Stimulated activated CD4-positive, alpha-beta T cell treated with anti-CD3 and anti-CD28 coated beads, Interleukin-12 subunit alpha, Interleukin-12 subunit beta, amount 100 ng/mL, for 48 hours (primary cell): ENCODE results near the gene HLA-DQA1.
"Not testable (repeated sequence)": the region's sequence is repeated elsewhere in the genome, so short reads cannot be mapped to it uniquely, and the experiment has no call there.

Experiments
- DNase-seq, 3 donors: peaks; one replicate each; pipeline ENCODE4 v3.0.0-alpha.2; 2020; ENCODE audit warnings: low read depth in 2 of 3, low spot score in 1 of 3

The HLA-DQA1 gene

GRCh38 chr6:32637219-32637880 lies at the start of gene HLA-DQA1:
TSS of gene HLA-DQA1 (plus strand) at chr6:32637406. CDS start at chr6:32637459, 53 bp downstream.
- DNase-seq, result no peak

DNA sequence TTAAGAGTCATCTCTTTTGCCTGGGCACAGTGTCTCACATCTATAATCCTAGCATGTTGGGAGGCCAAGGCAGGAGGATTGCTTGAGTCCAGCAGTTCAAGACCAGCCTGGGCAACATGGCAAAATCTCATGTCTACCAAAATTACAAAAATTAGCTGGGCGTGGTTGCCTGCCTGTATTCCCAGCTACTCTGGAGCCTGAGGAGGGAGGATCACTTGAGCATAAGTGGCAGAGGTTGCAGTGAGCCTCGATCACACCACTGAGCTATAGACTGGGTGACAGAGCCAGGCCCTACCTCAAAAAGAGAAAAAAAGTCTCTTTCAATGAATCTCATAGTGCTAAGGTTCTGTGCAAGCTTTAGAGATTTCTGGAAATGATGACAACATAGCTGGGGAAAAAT lies 49.0 kb upstream of the HLA-DQA1 start:
- no peak for DNase-seq

DNA sequence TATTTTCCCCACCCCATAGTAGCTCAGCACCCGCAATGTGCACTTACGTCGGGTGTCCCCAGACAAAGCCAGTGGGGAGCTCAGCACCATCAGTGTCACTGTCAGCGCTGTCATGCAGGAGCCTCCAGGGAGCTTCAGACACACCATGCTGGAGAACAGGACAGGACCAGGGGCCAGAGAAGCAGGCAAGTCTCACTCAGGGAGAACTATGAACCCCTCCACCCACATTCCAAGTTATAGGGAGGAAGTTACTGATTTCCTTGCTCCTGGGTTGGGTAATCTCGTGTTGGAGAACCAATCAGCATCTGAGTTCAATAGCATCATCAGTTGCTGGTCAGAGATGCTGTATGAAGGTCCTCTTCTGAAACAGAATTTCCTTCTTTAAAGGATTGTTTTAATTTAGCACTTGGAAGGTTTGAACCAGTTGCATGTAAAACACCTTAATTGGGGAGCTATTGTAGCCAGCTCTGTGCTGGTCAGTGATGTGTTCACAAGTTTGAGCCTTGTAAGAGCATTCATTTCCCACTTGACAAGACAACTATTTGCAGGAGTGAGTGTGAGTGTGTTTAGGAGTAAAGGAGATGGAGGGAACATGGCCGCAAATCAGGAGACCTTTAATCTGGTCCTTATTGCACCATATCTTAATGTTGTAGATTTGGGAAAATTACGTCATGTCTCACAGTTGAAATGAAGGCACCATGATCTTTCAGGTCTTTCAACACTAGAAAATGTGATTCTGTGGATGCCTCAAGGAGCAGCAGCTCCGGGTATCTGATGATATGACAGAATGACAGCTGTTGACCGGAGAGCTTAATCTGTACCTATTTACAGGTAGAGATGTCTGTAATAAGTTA lies 47.4 kb upstream of the HLA-DQA1 start, which contains the start of gene HLA-DRB1:
HLA-DRB1 (minus strand) TSS at position 253 of the 854 bp plus-strand sequence; CDS start at position 147, 106 bp downstream.
- DNase-seq, result no peak

DNA sequence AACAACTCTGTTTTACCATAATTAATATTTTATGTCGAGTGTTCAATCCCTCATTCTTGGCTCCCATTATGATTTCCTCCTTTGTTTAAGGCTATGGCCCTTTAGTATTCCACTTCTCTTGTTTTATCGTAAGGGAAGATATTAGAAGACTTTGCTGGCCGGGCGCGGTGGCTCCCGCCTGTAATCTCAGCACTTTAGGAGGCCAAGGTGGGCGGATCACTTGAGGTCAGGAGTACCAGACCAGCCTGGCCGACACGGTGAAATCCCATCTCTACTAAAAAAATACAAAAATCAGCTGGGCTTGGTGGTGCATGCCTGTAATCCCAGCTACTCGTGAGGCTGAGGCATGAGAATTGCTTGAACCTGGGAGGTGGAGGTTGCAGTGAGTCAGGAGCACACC lies 46.5 kb upstream of the HLA-DQA1 start:
- DNase-seq, result not testable (repeated sequence)

DNA sequence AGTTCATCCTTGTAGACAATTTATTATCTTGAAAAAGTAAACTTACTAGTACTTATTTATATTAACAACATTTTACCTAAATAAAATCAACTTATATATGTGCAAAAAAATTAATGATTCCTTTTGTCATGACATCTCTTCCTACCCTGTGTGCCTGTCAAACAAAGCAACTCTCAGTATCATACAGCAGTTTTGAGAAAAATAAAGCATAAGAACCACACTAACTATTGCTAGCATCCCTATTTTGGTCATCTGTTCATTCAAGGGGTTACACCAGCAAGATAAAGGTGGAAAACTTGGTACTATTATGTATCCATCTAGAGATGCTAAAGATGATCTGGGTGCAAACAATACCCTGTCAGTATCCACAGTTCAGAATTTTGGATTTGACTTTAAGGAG lies 40.2 kb upstream of the HLA-DQA1 start:
- no peak for DNase-seq

- DNase-seq, result no peak
These were observed 34.8 kb upstream of the HLA-DQA1 start for GRCh38 chr6:32602383-32602782.

GRCh38 chr6:32603222-32603621 lies 34.0 kb upstream of the HLA-DQA1 start:
- DNase-seq, result no peak

GRCh38 chr6:32603888-32604287 lies 33.3 kb upstream of the HLA-DQA1 start:
- DNase-seq, result no peak

DNA sequence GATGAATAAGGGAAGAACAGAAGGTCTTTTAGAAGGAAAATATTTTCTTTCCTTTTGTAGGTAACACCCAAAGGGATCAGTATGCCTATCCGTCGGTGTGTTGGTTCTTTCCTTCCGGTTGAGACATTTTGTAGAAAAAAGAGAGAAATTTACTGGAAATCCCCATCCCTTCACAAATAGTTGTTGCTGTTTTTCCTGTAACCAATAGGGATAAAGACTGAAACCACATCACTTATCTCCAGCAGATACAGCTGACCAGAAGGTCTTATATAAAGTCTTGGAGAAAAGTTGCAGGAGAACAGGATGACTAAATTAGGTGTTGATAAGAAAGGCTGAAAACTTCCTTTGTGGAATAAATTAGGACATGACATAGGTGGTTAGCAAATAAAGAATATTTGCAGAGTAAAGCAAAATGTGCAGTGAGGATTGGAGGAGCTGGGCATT lies 32.8 kb upstream of the HLA-DQA1 start:
- DNase-seq, result no peak

GRCh38 chr6:32607263-32607987 lies 29.8 kb upstream of the HLA-DQA1 start:
- no peak for DNase-seq

GRCh38 chr6:32607988-32608298 lies 29.3 kb upstream of the HLA-DQA1 start:
- DNase-seq, result no peak

- DNase-seq, result no peak
These were observed 28.8 kb upstream of the HLA-DQA1 start for GRCh38 chr6:32608362-32608761.

DNA sequence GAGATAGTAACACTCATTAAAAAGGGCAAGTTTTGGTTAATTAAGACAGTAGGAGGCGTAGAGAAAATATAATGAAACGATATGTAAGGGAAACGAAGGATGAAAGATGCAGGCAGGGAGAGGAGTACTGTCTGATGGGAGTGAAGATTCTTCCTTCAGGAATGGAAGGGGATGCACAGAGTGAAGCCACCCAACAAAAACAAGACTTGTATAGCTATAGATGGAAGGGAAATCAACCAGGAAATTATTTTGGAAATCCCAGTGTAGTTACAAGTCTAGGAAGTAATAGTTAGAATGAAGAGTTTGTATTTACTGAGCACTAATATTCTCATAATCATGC lies 27.8 kb upstream of the HLA-DQA1 start:
- DNase-seq, result no peak

DNA sequence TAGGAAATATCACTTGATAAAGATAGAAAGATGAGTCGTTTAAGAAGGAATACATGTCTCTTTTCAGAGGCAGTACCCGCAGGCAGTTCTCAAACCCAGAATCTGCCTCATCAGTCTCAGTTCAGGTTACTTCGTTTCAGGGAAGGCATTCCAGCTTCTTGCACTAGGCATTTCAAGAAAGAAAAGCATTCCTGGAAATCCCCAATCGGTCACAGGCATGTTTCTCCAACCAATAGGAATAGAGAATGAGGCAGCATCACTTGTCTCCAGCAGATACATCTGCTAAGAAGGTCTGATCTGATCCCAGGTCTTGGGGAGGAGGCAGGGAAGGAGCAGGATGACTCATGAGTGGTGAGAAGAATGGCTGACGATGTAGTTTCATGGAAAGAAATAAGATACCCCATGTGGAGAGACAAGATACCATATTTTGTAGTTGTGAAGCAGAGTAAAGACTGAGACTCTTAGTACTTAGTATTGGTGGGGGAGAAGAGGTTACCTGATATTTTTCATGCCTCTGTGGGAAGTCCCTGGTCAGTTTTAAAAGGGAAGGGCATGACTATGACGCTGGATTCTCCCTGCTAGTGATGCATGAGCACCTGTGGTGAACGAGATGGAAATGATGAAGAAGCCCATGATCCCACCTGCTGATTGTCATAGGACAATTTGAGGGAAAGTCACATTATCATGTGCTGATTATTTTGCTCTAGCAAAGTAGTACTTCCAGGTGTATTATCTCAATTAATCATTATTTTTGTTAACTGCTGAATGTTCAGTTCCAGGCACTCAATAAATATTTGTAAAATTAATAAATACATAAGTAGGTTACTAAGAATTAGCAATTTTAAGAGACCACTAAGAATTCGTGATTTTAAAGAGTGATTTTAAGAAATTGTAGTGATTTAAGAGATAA lies 27.2 kb upstream of the HLA-DQA1 start:
- DNase-seq, result peak in 2 of 3 donors; percentile 10 to 37

DNA sequence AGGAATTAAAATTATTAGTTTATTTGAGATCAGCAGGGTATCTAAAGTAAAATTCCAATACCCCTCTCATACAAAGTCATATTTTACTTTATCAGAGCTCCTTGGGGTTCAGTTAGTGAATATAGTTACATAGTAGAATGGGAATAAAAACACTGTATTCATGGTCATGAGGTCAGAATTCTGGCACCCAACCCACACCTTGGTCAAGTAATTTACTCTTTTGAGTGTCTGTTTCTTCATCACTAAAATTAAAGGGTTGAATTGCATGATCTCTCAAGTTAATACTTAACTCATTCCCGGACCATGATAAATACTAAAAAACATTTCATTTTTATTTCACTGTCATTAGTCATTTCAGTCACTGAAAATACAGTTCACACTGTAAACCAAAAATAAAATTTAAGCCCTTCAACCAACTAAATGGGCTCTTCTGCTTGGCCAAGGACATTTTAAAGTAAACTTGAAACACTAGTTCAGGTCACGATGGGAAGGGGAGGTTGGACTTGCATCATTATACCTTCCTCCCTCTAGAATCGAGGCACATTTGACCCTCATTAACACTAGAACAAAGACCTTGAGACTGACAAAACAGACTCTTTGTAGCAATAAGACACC lies 26.4 kb upstream of the HLA-DQA1 start:
- DNase-seq, result no peak

DNA sequence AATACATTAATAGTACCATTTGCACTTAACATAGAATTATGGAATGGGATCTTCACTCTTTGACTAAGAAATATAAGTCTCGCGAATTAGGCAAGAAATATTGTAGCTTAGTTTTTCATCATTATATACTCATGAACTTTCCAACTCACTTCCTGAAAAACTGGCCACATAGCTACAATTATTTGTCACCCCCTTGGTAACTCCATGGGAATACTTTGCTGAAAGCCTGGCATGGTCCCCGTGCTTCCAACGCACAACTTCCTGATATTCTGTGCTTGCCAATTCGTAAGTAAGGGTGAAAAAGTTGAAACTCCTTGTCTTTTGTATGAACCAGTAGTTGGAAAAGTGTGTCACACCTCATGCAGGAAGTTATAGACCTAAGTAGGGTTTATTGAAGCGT lies 23.7 kb upstream of the HLA-DQA1 start:
- DNase-seq, result no peak

DNA sequence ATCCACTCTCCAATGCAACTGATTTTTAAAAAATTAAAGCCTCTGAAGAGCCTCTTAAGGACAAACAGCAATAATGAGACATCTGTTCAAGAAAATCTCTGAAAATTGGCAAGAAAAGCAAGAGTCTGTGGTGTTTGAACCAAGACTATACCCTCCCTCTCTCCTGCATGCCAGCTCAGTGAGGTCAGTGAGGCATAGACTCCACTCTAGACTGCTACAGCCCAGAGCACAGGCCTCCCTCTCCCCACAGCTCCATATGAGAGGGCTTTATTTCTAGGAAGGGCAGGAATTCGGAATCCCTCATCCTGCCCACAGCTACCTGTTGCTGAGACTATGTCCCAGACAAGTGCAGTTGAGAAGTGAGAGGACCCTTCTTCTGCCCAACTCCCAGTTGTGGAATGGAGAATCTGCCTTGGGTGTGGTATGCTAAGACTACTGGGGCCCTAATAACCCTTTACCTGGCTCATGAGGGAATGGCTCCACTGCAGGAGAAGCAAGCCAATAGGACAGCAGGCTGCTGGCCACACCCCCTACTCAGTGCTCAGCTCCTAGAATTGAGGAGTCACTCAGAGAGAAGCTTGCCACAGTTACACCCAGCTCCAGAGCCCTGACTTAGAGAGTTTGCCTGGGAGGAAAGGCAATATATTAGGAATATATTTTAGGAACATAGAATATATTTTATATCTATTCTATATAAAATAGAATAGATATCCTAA lies 22.7 kb upstream of the HLA-DQA1 start:
- DNase-seq, result no peak

DNA sequence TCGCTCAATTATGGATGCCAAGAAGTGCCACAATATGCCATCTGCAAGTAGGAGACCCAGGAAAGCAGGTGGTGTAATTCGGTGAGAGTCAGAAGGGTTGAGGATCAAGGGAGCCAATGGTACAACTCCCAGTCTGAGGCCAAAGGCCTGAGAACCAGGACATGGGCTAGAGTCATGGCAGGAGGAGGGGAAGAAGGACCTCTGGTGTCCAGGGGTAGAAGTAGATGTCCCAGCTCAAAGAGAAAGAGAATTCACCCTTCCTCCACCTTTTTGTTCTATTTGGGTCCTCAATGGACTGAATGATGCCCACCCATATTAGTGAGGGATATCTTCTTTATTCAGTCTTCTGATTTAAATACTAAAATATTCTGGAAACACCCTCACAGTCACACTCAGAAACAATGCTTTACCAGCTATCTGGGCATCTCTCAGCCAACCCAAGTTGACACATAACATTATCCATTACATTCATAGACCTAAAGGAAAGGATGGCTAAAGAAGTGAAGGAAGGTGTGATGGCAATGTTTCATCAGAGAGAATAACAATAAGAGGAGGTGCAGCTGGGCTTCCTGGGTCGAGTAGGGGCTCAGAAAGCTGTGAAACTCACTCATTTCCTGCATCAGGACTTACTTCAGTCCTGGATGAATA lies 21.2 kb upstream of the HLA-DQA1 start:
- DNase-seq, result no peak

DNA sequence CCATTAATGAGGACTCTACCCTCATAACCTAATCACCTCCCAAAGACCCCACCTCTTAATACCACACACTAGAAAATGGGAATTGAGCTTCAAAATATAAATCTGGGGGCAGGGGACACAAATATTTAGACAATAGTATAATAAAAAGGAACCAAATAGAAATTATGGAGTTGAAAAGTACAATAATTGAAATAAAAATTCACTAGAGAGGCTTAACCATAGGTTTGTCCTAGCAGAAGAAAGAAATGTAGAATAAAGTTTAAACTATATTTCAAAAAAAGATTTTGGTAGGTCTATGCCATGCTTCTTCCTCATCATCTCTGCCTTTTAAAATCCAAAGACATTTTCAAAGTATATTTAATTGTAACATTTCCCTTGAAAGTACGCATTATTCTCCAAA lies 19.5 kb upstream of the HLA-DQA1 start:
- DNase-seq, result no peak
